Heart left ventricle (tissue), 16 donors: ENCODE data around the gene PPM1A. TPM values are rescaled to one million over a fixed set of nuclear protein-coding genes. Genes with fewer than 3 reads are reported as not detected.

Source experiments
- ATAC-seq, 4 donors: fragments of 200-7000 bp; cut with Tn5 transposase; one replicate each; pipeline ENCODE4 v1.9.1; 2020 to 2022; ENCODE audit warnings: moderate library complexity in 4 of 4, mild to moderate bottlenecking in 3 of 4, moderate number of reproducible peaks in 1 of 4
- DNase-seq, 5 donors: peaks; one replicate each; pipeline ENCODE4 v3.0.0-alpha.2; 2020
- H3K27ac ChIP-seq, 12 donors: fragments of 200-600 bp; sonication (generic) in 4 of 12; one replicate each; pipeline versions ENCODE4 v1.5.0 to v1.8.0; 2016 to 2022; ENCODE audit warnings: mild to moderate bottlenecking in 2 of 12
- H3K27me3 ChIP-seq, 9 donors: fragments of 200-600 bp; sonication (generic) in 2 of 9; one replicate each; pipeline versions ENCODE4 v1.5.1 to v1.8.0; 2016 to 2022; ENCODE audit warnings: mild to moderate bottlenecking in 3 of 9
- H3K36me3 ChIP-seq, 9 donors: fragments of 200-600 bp; sonication (generic) in 2 of 9; one replicate each; pipeline versions ENCODE4 v1.5.0 to v1.8.0; 2018 to 2022; ENCODE audit warnings: mild to moderate bottlenecking in 2 of 9
- H3K4me1 ChIP-seq, 12 donors: fragments of 200-600 bp; sonication (generic) in 4 of 12; one replicate each; pipeline versions ENCODE4 v1.5.0 to v1.8.0; 2016 to 2022; ENCODE audit warnings: mild to moderate bottlenecking in 3 of 12
- H3K4me3 ChIP-seq, 12 donors: fragments of 200-600 bp; sonication (generic) in 4 of 12; one replicate each; pipeline versions ENCODE4 v1.5.0 to v1.8.0; 2017 to 2022; ENCODE audit warnings: mild to moderate bottlenecking in 9 of 12, moderate library complexity in 4 of 12
- H3K9me3 ChIP-seq, 12 donors: fragments of 200-600 bp; sonication (generic) in 4 of 12; one replicate each; pipeline versions ENCODE4 v1.5.0 to v1.8.0; 2016 to 2022; ENCODE audit warnings: mild to moderate bottlenecking in 1 of 12
- POLR2A ChIP-seq, 2 donors: fragments of 450-650 bp; IDR thresholded peaks; one replicate each; pipeline ENCODE4 v1.6.1; 2017; ENCODE audit warnings: antibody characterized with exemption in 2 of 2, mild to moderate bottlenecking in 2 of 2, moderate library complexity in 2 of 2
- WGBS, 4 donors: extraction: QIAGEN DNeasy Blood & Tissue Kit in 2 of 4; methylation state at CpG; one replicate each; pipeline versions ENCODE4 v1.1.5 to v1.1.7; 2013 to 2018; 5-methylcytosine and 5-hydroxymethylcytosine counted together
- intact Hi-C, 10 donors: fragments of 100-400 bp; cut with DNase I; formaldehyde crosslinking; loops; one replicate each; pipeline versions ENCODE4 v1.11.1 to v1.14.2; 2022
- polyA plus RNA-seq, 2 donors: library from polyadenylated mRNA; stranded (reverse); fragments of 200-250 nt; gene quantifications; one replicate each; pipeline ENCODE4 v1.2.3, GENCODE V29; 2013
- total RNA-seq, 9 donors: library from RNA; depleted of rRNA in 2 of 9; stranded (reverse); fragments of >200 nt in 2 of 9; fragmentation: NEBNext Ultra II Directional in 3 of 9; extraction: Animal tissue kit (Norgen Biotek cat#: 25700) in 3 of 9; gene quantifications; one replicate each; pipeline versions ENCODE4 v1.1.0 to v1.2.4, GENCODE V29; 2016 to 2023
- TF ChIP-seq, protein P1 (sequence below), 12 donors: fragments of 200-600 bp; sonication (generic) in 4 of 12; IDR thresholded peaks; one replicate each; pipeline versions ENCODE4 v1.5.0 to v1.8.0; 2018 to 2022; ENCODE audit warnings: antibody characterized with exemption in 12 of 12, mild to moderate bottlenecking in 5 of 12
- donor health status: ischemic (EF 13 %, LVEDD 7.1; RV severe dilation, severe dysfunction).
- donor health status: healthy with polysubstance abuse.
- donor health status: DM: no; HTN: yes; CAD: no.
- donor health status: DM: no; HTN: no; CAD: no.
- donor health status: ischemic (EF 25% LVEDD 6.9; RV normal size, moderate dysfunction).
- donor health status: ischemic (EF 25% LVEDD 5.7; RV mildly dilated, moderate dysfunction).
- donor health status: healthy.
- donor health status: DM: yes; HTN: yes; CAD: no.
- donor health status: ischemic (EF 35%, LVEDD 5.7; RV mildly dilated, moderate dysfunction).
- donor health status: nonischemic (EF 11% LVEDD 7.7; RV severe dilation, severe dysfunction).
- donor health status: DM: yes; HTN: yes; CAD: no.
- donor health status: PGD.
- donor health status: ischemic (EF 29% LVEDD 5.4; RV normal size, mild dysfunction).
- donor health status: nonischemic (EF 23%, LVEDD 6.1; RV moderate dilation, normal function).

PPM1A gene
- total and polyA plus RNA-seq, 11 donors = 27.7 to 126 (median 91.6) TPM

DNA sequence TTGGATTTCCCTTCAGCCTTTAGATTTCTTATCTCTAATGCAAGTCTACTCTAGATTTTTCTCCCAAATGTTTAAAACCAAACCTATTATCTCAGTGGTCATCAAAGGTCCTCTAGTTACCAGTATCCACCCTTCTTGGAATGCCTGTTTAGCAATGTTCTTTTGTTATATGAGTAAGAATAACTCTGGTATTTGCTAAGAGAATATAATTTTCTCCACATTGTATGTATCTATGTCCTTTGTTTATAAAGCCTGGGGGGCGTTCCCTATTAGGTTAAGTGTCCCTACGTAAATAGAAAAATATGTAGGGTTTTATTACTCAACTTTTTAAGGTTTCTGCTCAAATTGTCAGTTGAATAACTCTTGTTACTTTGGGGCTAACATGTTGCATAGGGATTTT, 27.3 kb downstream of the PPM1A start:
- Histone ChIP-seq H3K4me3 (no peak overlapping the region), H3K9me3 (no peaks in the 10 kb centered on the region), H3K27me3 (no peaks in the 10 kb centered on the region), H3K27ac (no peak overlapping the region), H3K36me3 (no peaks in the 10 kb centered on the region), H3K4me1 (peaks cover 0 to 82% (median 52%) of the 10 kb centered on the region in 12 donors)
- TF ChIP-seq, protein P1, sequence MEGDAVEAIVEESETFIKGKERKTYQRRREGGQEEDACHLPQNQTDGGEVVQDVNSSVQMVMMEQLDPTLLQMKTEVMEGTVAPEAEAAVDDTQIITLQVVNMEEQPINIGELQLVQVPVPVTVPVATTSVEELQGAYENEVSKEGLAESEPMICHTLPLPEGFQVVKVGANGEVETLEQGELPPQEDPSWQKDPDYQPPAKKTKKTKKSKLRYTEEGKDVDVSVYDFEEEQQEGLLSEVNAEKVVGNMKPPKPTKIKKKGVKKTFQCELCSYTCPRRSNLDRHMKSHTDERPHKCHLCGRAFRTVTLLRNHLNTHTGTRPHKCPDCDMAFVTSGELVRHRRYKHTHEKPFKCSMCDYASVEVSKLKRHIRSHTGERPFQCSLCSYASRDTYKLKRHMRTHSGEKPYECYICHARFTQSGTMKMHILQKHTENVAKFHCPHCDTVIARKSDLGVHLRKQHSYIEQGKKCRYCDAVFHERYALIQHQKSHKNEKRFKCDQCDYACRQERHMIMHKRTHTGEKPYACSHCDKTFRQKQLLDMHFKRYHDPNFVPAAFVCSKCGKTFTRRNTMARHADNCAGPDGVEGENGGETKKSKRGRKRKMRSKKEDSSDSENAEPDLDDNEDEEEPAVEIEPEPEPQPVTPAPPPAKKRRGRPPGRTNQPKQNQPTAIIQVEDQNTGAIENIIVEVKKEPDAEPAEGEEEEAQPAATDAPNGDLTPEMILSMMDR (IDR thresholded peaks at IDR 0.05) = no peak
- TF ChIP-seq POLR2A (IDR thresholded peaks at IDR 0.05) = no peak
- WGBS, 4 donors = 72 to 95% (median 85%) methylated on average over 2 of the region's 2 CpGs
- intact Hi-C loops = no loop called here
- DNase-seq (no peak), ATAC-seq (no peak)

GRCh38 chr14:60277605-60278190, 28.7 kb downstream of the PPM1A start:
- Histone ChIP-seq H3K4me1 (peaks cover 0 to 80% (median 46%) of the 10 kb centered on the region in 12 donors), H3K27ac (no peak overlapping the region), H3K36me3 (peaks cover 0 to 6% (median 3%) of the 10 kb centered on the region in 9 donors), H3K27me3 (no peaks in the 10 kb centered on the region), H3K4me3 (no peak overlapping the region), H3K9me3 (no peaks in the 10 kb centered on the region)
- intact Hi-C loops = no loop called here
- ATAC-seq (no peak), DNase-seq (no peak)
- WGBS, 4 donors = 65 to 75% (median 70%) methylated on average over 2 of the region's 2 CpGs
- TF ChIP-seq POLR2A (IDR thresholded peaks at IDR 0.05) = no peak
- TF ChIP-seq, protein P1 (IDR thresholded peaks at IDR 0.05) = no peak

- Histone ChIP-seq H3K4me1 (peaks cover 0 to 80% (median 40%) of the 10 kb centered on the region in 12 donors), H3K9me3 (no peaks in the 10 kb centered on the region), H3K27ac (no peak overlapping the region), H3K27me3 (no peaks in the 10 kb centered on the region), H3K4me3 (no peak overlapping the region), H3K36me3 (peaks cover 0 to 12% (median 10%) of the 10 kb centered on the region in 9 donors)
- TF ChIP-seq POLR2A (IDR thresholded peaks at IDR 0.05) = no peak
- TF ChIP-seq, protein P1 (IDR thresholded peaks at IDR 0.05) = no peak
- intact Hi-C loops = no loop called here
- WGBS, 4 donors = 41 to 60% (median 51%) methylated on average over 2 of the region's 2 CpGs
- DNase-seq (no peak), ATAC-seq (no peak)
Observed at GRCh38 chr14:60278350-60278749, 29.3 kb downstream of the PPM1A start.

DNA sequence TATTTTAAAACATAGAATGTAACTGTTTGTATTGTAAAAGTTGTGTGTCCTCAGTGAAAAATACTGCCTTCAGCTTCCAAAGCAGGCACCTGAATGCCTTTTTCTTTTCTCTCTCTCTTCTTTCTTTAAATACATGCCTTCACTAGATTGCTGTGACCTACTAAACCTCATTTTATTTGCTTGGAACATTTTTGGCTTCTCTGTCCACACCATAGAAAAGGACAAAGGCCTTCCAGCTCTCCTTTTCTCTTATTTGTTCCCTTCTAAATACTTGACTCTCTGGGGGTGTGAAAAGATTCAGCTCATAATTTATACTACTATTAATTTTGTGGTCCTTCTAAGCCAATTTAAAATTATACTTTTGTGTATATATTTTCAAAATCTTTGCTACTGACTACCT, 38.4 kb downstream of the PPM1A start:
- Histone ChIP-seq H3K36me3 (peaks cover 0 to 96% (median 59%) of the 10 kb centered on the region in 9 donors), H3K27me3 (no peaks in the 10 kb centered on the region)
- DNase-seq = no peak

More for the DNA sequence above, 38.4 kb downstream of the PPM1A start:
- TF ChIP-seq, protein P1 (IDR thresholded peaks at IDR 0.05) = no peak
- TF ChIP-seq POLR2A (IDR thresholded peaks at IDR 0.05) = no peak
- no peak overlapping the region for H3K4me3 ChIP-seq
- H3K4me1 ChIP-seq = peaks cover 0 to 10% (median 0%) of the 10 kb centered on the region in 12 donors
- ATAC-seq = no peak
- intact Hi-C loops = no loop called here
- no peak overlapping the region for H3K27ac ChIP-seq
- H3K9me3 ChIP-seq = no peaks in the 10 kb centered on the region
